Endometrial microvascular endothelial cells (primary cell): ENCODE data around the gene CHN2. TPM values are rescaled to one million over a fixed set of nuclear protein-coding genes. Genes with fewer than 3 reads are reported as not detected.

Experiments used
- in situ Hi-C: cut with HindIII; loops from 2 replicates; pipeline ENCODE4 v1.10.0; 2017; ENCODE audit warnings: low sequenced_read_pairs, low pct_unique_long_range_greater_than_20kb; ENCODE audit errors: inconsistent ontology term
- total RNA-seq: library from RNA; depleted of rRNA; stranded (reverse); fragments of >200 nt; gene quantifications from one replicate; pipeline ENCODE4 v1.2.3, GENCODE V29; 2015; ENCODE audit errors: inconsistent ontology term

Gene CHN2
- total RNA-seq, 1 donor from 2014 or later = 0.28 TPM

- in situ Hi-C loops = no loop called here
Measured at GRCh38 chr7:29457565-29458011, 263.0 kb downstream of the CHN2 start.

- in situ Hi-C loops = no loop called here
Measured at GRCh38 chr7:29458933-29459332, 264.4 kb downstream of the CHN2 start.

DNA sequence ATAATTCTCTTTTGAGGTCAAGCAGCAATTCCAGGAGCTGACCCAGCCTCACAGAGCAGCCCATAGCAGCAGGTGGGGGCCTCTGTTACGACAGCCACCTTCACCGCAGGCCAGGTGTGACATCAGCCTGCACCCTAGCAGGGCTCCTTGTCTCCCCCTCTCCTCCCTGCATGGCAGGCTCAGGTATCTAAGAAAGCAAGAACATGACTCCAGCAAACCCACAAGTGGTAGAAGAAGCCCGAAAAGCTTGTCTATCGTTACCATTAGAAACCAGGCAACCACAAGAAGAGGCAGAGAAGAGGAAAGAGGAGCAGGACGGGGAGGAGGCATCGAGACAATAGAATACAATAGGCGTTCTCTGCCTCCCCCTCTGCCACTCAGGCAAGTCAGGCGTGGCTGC, 265.0 kb downstream of the CHN2 start:
- in situ Hi-C loops = no loop called here

- in situ Hi-C loops = no loop called here
Measured at GRCh38 chr7:29461996-29462395, 267.4 kb downstream of the CHN2 start.

- in situ Hi-C loops = no loop called here
Measured at GRCh38 chr7:29463504-29464158, 269.1 kb downstream of the CHN2 start.

DNA sequence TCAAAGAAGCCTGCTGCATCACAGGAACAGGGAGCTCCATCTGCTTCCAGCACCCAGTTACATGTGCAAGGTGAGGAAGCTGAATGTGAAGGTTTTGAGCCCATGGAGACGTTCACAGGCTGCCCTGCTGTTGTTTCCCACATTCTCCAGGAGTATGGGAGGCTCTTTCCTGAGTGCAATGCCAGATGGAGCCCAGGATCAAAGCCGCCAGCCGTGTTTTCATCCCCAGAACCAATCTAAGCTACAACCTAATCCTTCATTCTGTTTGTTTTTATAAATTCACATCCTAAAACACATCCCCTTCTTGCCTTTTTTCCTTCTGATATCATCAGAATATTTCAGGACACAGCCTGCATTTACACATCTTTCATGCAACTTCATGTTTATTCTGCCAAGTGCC, 270.2 kb downstream of the CHN2 start:
- in situ Hi-C loops = no loop called here

- in situ Hi-C loops = no loop called here
Measured at GRCh38 chr7:29467193-29467926, 272.8 kb downstream of the CHN2 start.

DNA sequence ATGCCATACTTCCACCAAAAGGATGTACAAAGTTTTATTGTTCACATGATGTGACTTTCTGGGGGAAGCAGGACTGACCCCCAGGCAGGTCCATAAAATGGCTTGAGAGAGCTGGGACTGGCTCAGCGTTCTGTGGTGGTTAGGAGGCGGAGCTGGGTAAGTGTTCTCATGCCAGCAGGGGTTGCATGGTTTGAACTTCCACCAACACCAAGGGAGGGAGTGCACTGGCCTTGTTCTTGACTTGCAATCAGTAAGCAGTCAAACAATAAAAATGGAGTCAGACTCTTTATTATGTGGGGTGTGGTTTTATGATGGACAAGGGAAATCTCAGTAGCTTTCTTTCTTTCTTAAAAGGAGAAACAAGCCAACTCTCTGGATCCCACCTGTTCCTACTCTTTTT, 273.6 kb downstream of the CHN2 start:
- in situ Hi-C loops = no loop called here

- in situ Hi-C loops = no loop called here
Measured at GRCh38 chr7:29469281-29469680, 274.7 kb downstream of the CHN2 start.

DNA sequence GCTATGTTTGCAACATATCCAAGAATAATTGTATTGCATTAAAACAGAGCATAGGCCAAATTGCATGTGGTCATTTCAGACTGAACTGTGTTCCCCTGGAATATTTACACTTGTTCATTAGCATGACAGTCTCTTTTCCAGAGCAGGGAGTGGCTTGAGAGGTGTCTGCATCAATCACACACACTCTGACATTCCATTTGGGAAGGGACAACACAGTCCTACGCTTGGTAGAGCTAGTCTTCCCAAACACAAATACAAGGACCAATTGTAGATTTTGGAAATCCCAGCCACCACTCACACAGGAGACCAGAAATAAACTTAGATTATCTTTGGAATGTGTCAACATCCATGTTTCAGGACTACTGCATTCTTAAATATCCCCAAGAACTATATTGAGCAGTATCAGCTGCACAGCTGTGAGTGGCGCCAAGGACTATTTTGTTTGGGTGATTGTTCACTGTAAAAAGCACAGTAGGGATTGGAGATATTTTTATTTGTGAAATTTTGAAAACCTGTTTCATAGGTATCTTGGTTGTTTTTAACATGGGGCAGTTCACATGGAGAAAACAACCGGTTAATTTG, 275.5 kb downstream of the CHN2 start:
- in situ Hi-C loops = no loop called here

DNA sequence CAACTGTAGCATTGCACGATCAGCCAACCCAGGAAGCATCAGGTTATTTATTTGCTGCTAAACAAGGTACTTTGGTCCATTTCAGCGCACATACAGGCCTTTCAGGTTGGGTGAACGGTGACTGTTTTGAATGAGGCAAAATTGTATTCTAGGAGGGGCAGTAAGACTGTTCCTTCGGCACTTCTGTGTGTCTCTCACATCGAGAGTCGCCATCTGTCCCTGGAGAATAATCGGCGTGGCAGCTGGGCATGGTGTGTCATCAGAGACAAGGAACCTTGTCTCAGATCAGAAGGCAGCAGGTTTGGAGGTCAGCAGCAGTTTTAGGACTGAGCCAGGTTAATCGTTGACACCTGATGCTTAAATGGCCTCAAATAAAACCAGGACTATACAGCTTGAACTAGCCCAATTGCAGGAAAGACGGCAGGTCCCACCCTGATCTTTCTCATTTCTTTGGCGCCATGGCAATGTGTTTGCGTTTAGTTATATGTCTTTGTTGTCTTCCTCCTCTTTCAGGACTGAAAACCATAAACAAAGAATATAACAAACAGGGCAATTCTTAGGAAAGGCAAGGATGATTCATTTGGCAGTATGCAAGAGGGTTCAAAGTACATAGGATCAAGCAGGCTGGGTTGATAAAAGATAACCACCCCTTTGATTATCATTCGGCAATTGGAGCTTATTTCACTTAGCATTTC, 277.0 kb downstream of the CHN2 start:
- in situ Hi-C loops = no loop called here

- in situ Hi-C loops = no loop called here
Measured at GRCh38 chr7:29476916-29477315, 282.3 kb downstream of the CHN2 start.

GRCh38 chr7:29478226-29478625, 283.7 kb downstream of the CHN2 start:
- in situ Hi-C loops = no loop called here

GRCh38 chr7:29478687-29479240, 284.2 kb downstream of the CHN2 start:
- in situ Hi-C loops = no loop called here

GRCh38 chr7:29479301-29480200, 285.0 kb downstream of the CHN2 start:
- in situ Hi-C loops = no loop called here

GRCh38 chr7:29480451-29480850, 285.9 kb downstream of the CHN2 start:
- in situ Hi-C loops = no loop called here

DNA sequence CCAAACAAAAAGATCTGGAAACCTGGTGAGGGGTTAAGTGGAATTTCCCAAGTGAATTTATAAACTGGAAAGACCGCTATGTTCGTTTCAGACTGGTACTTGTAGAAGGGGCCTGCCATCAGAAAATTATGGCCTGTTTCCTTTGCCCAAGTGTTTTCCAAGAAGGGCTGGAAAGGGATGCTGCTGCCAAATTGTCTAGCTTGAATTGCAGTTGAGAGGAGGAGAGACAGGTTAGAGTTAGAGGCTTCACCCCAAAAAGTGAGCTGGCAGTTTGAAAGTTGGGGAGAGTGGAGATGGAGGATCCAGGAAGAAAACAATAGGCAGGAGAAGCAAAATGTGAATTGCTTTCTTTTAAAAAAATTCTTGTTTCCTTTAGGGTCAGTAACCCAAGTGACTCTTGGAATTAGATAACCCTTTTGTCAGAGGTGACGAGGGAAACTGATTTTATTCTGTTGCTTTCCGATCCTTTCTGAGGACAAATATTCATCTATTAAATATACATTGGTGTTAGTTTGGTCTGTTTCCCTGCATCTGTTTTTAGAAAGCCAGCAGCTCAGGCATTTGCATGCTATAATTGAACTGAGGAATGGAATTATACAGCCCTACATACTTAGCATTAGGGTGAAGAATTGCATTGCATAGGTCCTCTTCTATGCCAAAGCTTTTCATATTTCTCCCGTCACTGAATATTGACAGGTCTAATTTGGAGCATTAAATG, 286.5 kb downstream of the CHN2 start:
- in situ Hi-C loops = no loop called here

DNA sequence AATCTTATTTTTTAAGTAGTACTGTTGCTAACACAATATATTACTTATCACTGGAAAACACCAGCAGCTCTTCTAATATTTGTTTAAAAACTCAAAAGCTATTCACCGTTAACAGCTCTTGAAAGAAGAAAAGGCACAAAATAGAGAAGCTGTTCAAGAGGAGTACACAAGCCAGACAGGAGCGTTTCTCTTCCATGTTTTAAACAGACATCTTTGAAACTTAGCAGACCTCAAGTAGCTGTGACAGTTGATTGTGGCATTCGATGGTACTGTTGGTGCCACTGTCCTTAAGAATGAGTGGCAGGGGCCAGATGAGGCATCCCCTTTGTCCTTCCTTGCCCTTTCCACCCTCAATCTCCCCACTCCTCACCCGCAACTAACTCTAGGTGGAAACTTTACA, 287.5 kb downstream of the CHN2 start:
- in situ Hi-C loops = no loop called here
